ENCODE measurements around the gene ATP6V1G2. TPM values are rescaled to one million over a fixed set of nuclear protein-coding genes. Genes with fewer than 3 reads are reported as not detected.
"Not testable (repeated sequence)": the region's sequence is repeated elsewhere in the genome, so short reads cannot be mapped to it uniquely, and the experiment has no call there.

Gene ATP6V1G2
- total RNA-seq, 2 donors from 2014 or later = 1.4 to 2.0 TPM

GRCh38 chr6:31525932-31526591 lies 20.3 kb downstream of the ATP6V1G2 start:
- H3K9me3 ChIP-seq (ENCODE audit: control insufficient read depth, low read length, poor library complexity, severe bottlenecking) = no peaks in the 10 kb centered on the region
- H3K36me3 Mint-ChIP-seq (ENCODE audit: low read depth) = peaks cover 2% of the 10 kb centered on the region
- DNase-seq = no peak
- H3K4me1 Mint-ChIP-seq = peaks cover 3% of the 10 kb centered on the region
- H3K27me3 Mint-ChIP-seq = no peaks in the 10 kb centered on the region
- ATAC-seq = peak; percentile 19
- H3K4me3 Mint-ChIP-seq = no peak overlapping the region
- no peak overlapping the region for H3K27ac Mint-ChIP-seq

GRCh38 chr6:31525553-31525931 lies 20.9 kb downstream of the ATP6V1G2 start:
- Mint-ChIP-seq H3K27ac (no peak overlapping the region), H3K27me3 (no peaks in the 10 kb centered on the region), H3K4me1 (peaks cover 3% of the 10 kb centered on the region), H3K4me3 (no peak overlapping the region), H3K36me3 (ENCODE audit: low read depth) (peaks cover 2% of the 10 kb centered on the region)
- no peak for ATAC-seq
- no peaks in the 10 kb centered on the region for H3K9me3 ChIP-seq (ENCODE audit: control insufficient read depth, low read length, poor library complexity, severe bottlenecking)
- no peak for DNase-seq

GRCh38 chr6:31521835-31522234 lies 24.6 kb downstream of the ATP6V1G2 start:
- Mint-ChIP-seq H3K4me1 (peaks cover 3% of the 10 kb centered on the region), H3K27ac (no peak overlapping the region), H3K4me3 (no peak overlapping the region), H3K36me3 (ENCODE audit: low read depth) (no peaks in the 10 kb centered on the region), H3K27me3 (no peaks in the 10 kb centered on the region)
- ATAC-seq (no peak), DNase-seq (no peak)
- H3K9me3 ChIP-seq (ENCODE audit: control insufficient read depth, low read length, poor library complexity, severe bottlenecking) = no peaks in the 10 kb centered on the region

GRCh38 chr6:31513456-31514165 lies 32.8 kb downstream of the ATP6V1G2 start:
- DNase-seq = no peak
- H3K27me3 Mint-ChIP-seq = no peaks in the 10 kb centered on the region
- no peak overlapping the region for H3K27ac Mint-ChIP-seq
- H3K9me3 ChIP-seq (ENCODE audit: control insufficient read depth, low read length, poor library complexity, severe bottlenecking) = no peaks in the 10 kb centered on the region
- H3K36me3 Mint-ChIP-seq (ENCODE audit: low read depth) = peaks cover 2% of the 10 kb centered on the region
- H3K4me1 Mint-ChIP-seq = peaks cover 5% of the 10 kb centered on the region
- no peak for ATAC-seq
- H3K4me3 Mint-ChIP-seq = no peak overlapping the region

- DNase-seq = no peak
- Mint-ChIP-seq H3K4me3 (no peak overlapping the region), H3K4me1 (peaks cover 10% of the 10 kb centered on the region), H3K36me3 (ENCODE audit: low read depth) (peaks cover 6% of the 10 kb centered on the region), H3K27me3 (no peaks in the 10 kb centered on the region), H3K27ac (peak overlapping the region; percentile 81)
- no peak for ATAC-seq
- H3K9me3 ChIP-seq (ENCODE audit: control insufficient read depth, low read length, poor library complexity, severe bottlenecking) = no peaks in the 10 kb centered on the region
These were observed 36.4 kb downstream of the ATP6V1G2 start for GRCh38 chr6:31510007-31510406.

- not testable (repeated sequence) for ATAC-seq; DNase-seq; H3K4me3 Mint-ChIP-seq; H3K9me3 ChIP-seq (ENCODE audit: control insufficient read depth, low read length, poor library complexity, severe bottlenecking); H3K36me3 Mint-ChIP-seq (ENCODE audit: low read depth); H3K27me3 Mint-ChIP-seq
- peaks cover 12% of the 10 kb centered on the region for H3K4me1 Mint-ChIP-seq
- peak overlapping the region; percentile 81 for H3K27ac Mint-ChIP-seq
These were observed 37.4 kb downstream of the ATP6V1G2 start for GRCh38 chr6:31509036-31509435.

- peaks cover 51% of the 10 kb centered on the region for H3K4me1 Mint-ChIP-seq
- no peak for ATAC-seq
- no peak for DNase-seq
- H3K27me3 Mint-ChIP-seq = no peaks in the 10 kb centered on the region
- no peaks in the 10 kb centered on the region for H3K9me3 ChIP-seq (ENCODE audit: control insufficient read depth, low read length, poor library complexity, severe bottlenecking)
- peak overlapping the region; percentile 4 for H3K27ac Mint-ChIP-seq
- H3K36me3 Mint-ChIP-seq (ENCODE audit: low read depth) = peaks cover 4% of the 10 kb centered on the region
- no peak overlapping the region for H3K4me3 Mint-ChIP-seq
These were observed 43.8 kb downstream of the ATP6V1G2 start for GRCh38 chr6:31502586-31502985.

- ATAC-seq; H3K27me3 Mint-ChIP-seq; DNase-seq; H3K9me3 ChIP-seq (ENCODE audit: control insufficient read depth, low read length, poor library complexity, severe bottlenecking); H3K36me3 Mint-ChIP-seq (ENCODE audit: low read depth): not testable (repeated sequence)
- H3K4me3 Mint-ChIP-seq = peak overlapping the region; percentile 96
- H3K4me1 Mint-ChIP-seq = peaks cover 65% of the 10 kb centered on the region
- peak overlapping the region; percentile 94 for H3K27ac Mint-ChIP-seq
These were observed 46.8 kb downstream of the ATP6V1G2 start for GRCh38 chr6:31499648-31500047.

GRCh38 chr6:31498748-31499147 lies 47.7 kb downstream of the ATP6V1G2 start:
- Mint-ChIP-seq H3K27me3 (no peaks in the 10 kb centered on the region), H3K4me3 (peak overlapping the region; percentile 96), H3K27ac (peak overlapping the region; percentile 94), H3K4me1 (peaks cover 66% of the 10 kb centered on the region), H3K36me3 (ENCODE audit: low read depth) (peaks cover 1% of the 10 kb centered on the region)
- no peaks in the 10 kb centered on the region for H3K9me3 ChIP-seq (ENCODE audit: control insufficient read depth, low read length, poor library complexity, severe bottlenecking)
- no peak for ATAC-seq
- no peak for DNase-seq

- Mint-ChIP-seq H3K27ac (peak within 1 kb of the TSS; percentile 94), H3K4me1 (peaks cover 66% of the 10 kb centered on the region), H3K27me3 (no peaks in the 10 kb centered on the region), H3K4me3 (peak within 1 kb of the TSS; percentile 97), H3K36me3 (ENCODE audit: low read depth) (peaks cover 2% of the 10 kb centered on the region)
- DNase-seq = peak; percentile 74 to 83 (median 77)
- peak; percentile 82 for ATAC-seq
- H3K9me3 ChIP-seq (ENCODE audit: control insufficient read depth, low read length, poor library complexity, severe bottlenecking) = no peaks in the 10 kb centered on the region
These were observed 48.6 kb downstream of the ATP6V1G2 start, which contains the start of gene MICB for GRCh38 chr6:31497531-31498476. MICB (plus strand) TSS chr6:31498145; CDS start chr6:31498194, 49 bp downstream.

- Mint-ChIP-seq H3K27ac (peak overlapping the region; percentile 94), H3K4me1 (peaks cover 60% of the 10 kb centered on the region), H3K4me3 (peak overlapping the region; percentile 97)
- not testable (repeated sequence) for H3K27me3 Mint-ChIP-seq; H3K9me3 ChIP-seq (ENCODE audit: control insufficient read depth, low read length, poor library complexity, severe bottlenecking); DNase-seq; H3K36me3 Mint-ChIP-seq (ENCODE audit: low read depth); ATAC-seq
These were observed 49.6 kb downstream of the ATP6V1G2 start for GRCh38 chr6:31496826-31497225.

- DNase-seq = no peak
- H3K9me3 ChIP-seq (ENCODE audit: control insufficient read depth, low read length, poor library complexity, severe bottlenecking) = no peaks in the 10 kb centered on the region
- ATAC-seq = no peak
- Mint-ChIP-seq H3K27me3 (no peaks in the 10 kb centered on the region), H3K36me3 (ENCODE audit: low read depth) (peaks cover 2% of the 10 kb centered on the region), H3K4me1 (peaks cover 48% of the 10 kb centered on the region), H3K27ac (peak overlapping the region; percentile 95), H3K4me3 (peak overlapping the region; percentile 98)
These were observed 50.8 kb downstream of the ATP6V1G2 start for GRCh38 chr6:31495580-31495979.
